KMS-11 (cell line): ENCODE results near the gene CCDC9B.

ENCODE experiments used
- H2AFZ ChIP-seq: fragments of 200-600 bp; sonication (generic); 2 replicates; pipeline ENCODE4 v1.6.1; 2016; ENCODE audit warnings: antibody characterized with exemption, mixed run types, low read depth
- H3K27ac ChIP-seq: fragments of 200-600 bp; sonication (generic); 2 replicates; pipeline ENCODE4 v1.6.1; 2016; ENCODE audit warnings: mild to moderate bottlenecking, mixed run types
- H3K27me3 ChIP-seq: fragments of 200-600 bp; sonication (generic); 2 replicates; pipeline ENCODE4 v1.6.1; 2017; ENCODE audit warnings: mild to moderate bottlenecking, low read depth, mixed run types, moderate library complexity; ENCODE audit not compliant: insufficient read depth
- H3K36me3 ChIP-seq: fragments of 200-600 bp; sonication (generic); 2 replicates; pipeline ENCODE4 v1.6.1; 2017; ENCODE audit warnings: mild to moderate bottlenecking, mixed run types; ENCODE audit not compliant: insufficient read depth
- H3K4me1 ChIP-seq: fragments of 200-600 bp; sonication (generic); 2 replicates; pipeline ENCODE4 v1.6.1; 2016; ENCODE audit warnings: mild to moderate bottlenecking, low read depth, mixed run types; ENCODE audit not compliant: poor library complexity, severe bottlenecking
- H3K4me2 ChIP-seq: fragments of 200-600 bp; sonication (generic); 2 replicates; pipeline ENCODE4 v1.7.0; 2016; ENCODE audit warnings: mild to moderate bottlenecking, mixed run types
- H3K4me3 ChIP-seq: fragments of 200-600 bp; sonication (generic); IDR thresholded peaks from 2 replicates; pipeline ENCODE4 v1.6.1; 2017; ENCODE audit warnings: low read depth, low read length, mixed read lengths; ENCODE audit not compliant: insufficient read depth
- H3K79me2 ChIP-seq: fragments of 200-600 bp; sonication (generic); 2 replicates; pipeline ENCODE4 v1.6.1; 2016; ENCODE audit warnings: low read depth, mixed run types; ENCODE audit not compliant: insufficient read depth
- H3K9ac ChIP-seq: fragments of 200-600 bp; sonication (generic); 2 replicates; pipeline ENCODE4 v1.6.1; 2016; ENCODE audit warnings: mild to moderate bottlenecking, mixed run types
- H4K20me1 ChIP-seq: fragments of 200-600 bp; sonication (generic); 2 replicates; pipeline ENCODE4 v1.6.1; 2016; ENCODE audit warnings: mild to moderate bottlenecking, mixed run types; ENCODE audit not compliant: insufficient read depth
- CTCF ChIP-seq: fragments of 200-600 bp; sonication (generic); conservative IDR thresholded peaks from 2 replicates; pipeline ENCODE4 v1.6.1; 2017; ENCODE audit warnings: low read depth, mild to moderate bottlenecking, antibody characterized with exemption, low read length, moderate library complexity, mixed read lengths

CCDC9B gene

GRCh38 chr15:40286794-40287193 is 53.9 kb downstream of the CCDC9B start:
- H3K79me2 ChIP-seq: no peaks in the 10 kb centered on the region
- no peak overlapping the region for H3K27ac ChIP-seq
- H3K9ac ChIP-seq: no peak overlapping the region
- H3K27me3 ChIP-seq: peaks cover 11% of the 10 kb centered on the region; the same call in 1 of the 2 replicates
- H3K4me3 ChIP-seq: no peak overlapping the region
- TF ChIP-seq CTCF: no peak
- H3K4me2 ChIP-seq: no peak overlapping the region
- H2AFZ ChIP-seq: no peak overlapping the region
- no peaks in the 10 kb centered on the region for H3K4me1 ChIP-seq
- no peaks in the 10 kb centered on the region for H4K20me1 ChIP-seq
- no peaks in the 10 kb centered on the region for H3K36me3 ChIP-seq

GRCh38 chr15:40286061-40286532 is 54.6 kb downstream of the CCDC9B start:
- no peak for TF ChIP-seq CTCF
- Histone ChIP-seq H4K20me1 (no peaks in the 10 kb centered on the region), H3K4me1 (no peaks in the 10 kb centered on the region), H3K4me3 (no peak overlapping the region), H3K9ac (no peak overlapping the region), H3K79me2 (no peaks in the 10 kb centered on the region), H2AFZ (no peak overlapping the region), H3K27ac (no peak overlapping the region), H3K27me3 (peaks cover 4% of the 10 kb centered on the region; the same call in 1 of the 2 replicates), H3K36me3 (no peaks in the 10 kb centered on the region), H3K4me2 (no peak overlapping the region)

GRCh38 chr15:40285554-40286011 is 55.2 kb downstream of the CCDC9B start:
- Histone ChIP-seq H3K79me2 (no peaks in the 10 kb centered on the region), H3K9ac (no peak overlapping the region), H3K36me3 (no peaks in the 10 kb centered on the region), H3K4me1 (no peaks in the 10 kb centered on the region), H3K27me3 (peaks cover 9% of the 10 kb centered on the region; the same call in 1 of the 2 replicates), H2AFZ (no peak overlapping the region), H3K4me2 (no peak overlapping the region), H3K4me3 (no peak overlapping the region), H4K20me1 (no peaks in the 10 kb centered on the region), H3K27ac (no peak overlapping the region)
- no peak for TF ChIP-seq CTCF

- no peaks in the 10 kb centered on the region for H3K4me1 ChIP-seq
- H3K27ac ChIP-seq: no peak overlapping the region
- peaks cover 7% of the 10 kb centered on the region; the same call in 1 of the 2 replicates for H3K27me3 ChIP-seq
- TF ChIP-seq CTCF: no peak
- H2AFZ ChIP-seq: no peak overlapping the region
- no peaks in the 10 kb centered on the region for H3K36me3 ChIP-seq
- no peaks in the 10 kb centered on the region for H4K20me1 ChIP-seq
- H3K9ac ChIP-seq: no peak overlapping the region
- H3K79me2 ChIP-seq: no peaks in the 10 kb centered on the region
- no peak overlapping the region for H3K4me3 ChIP-seq
- H3K4me2 ChIP-seq: no peak overlapping the region
Observed at GRCh38 chr15:40285151-40285550, 55.6 kb downstream of the CCDC9B start.
